Raji (cell line): ENCODE data around the gene MARF1.

Experiments
- POLR2A ChIP-seq: IDR thresholded peaks from 2 replicates; pipeline ENCODE4 v1.6.1; 2011; ENCODE audit warnings: low read depth, low read length, control low read depth; ENCODE audit not compliant: insufficient read depth

The MARF1 gene

DNA sequence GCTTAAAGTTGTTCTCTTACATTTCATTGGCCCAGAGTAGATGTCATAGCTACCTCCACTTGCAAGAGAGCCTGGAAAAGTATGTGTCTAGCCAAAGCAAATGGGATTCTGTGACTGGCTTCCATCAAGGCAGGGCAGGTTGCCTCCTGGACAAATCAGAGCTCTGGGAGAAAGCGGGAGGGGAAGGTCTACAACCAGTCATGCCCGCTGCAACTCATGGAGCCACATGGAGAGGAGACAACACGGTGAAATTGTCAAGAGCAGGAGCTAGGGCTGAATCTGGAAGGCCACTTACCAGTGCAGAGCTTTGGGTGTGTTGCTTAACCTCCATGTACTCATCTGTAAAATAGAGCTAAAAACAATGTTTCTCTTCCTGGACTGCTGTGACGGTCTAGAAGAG is 83.8 kb downstream of the MARF1 start:
- TF ChIP-seq POLR2A: no peak

DNA sequence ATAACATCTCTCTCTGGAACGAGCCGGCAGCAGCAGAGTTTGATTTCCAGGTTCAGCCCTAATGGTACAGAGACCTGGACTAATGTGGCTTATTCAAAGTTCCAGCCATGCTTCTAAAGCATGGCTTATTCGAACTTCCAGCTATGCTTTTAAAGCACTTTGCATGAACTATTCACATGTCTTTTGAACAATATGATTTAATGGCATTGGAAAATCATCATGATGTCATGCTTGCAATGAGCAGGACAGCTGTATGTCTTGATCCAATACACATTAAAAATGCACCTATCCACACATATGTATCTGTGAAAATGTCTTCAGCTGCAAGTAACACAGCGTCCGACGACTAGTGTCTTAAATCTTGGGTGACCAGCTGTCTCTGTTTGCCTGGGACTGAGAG is 85.7 kb downstream of the MARF1 start:
- no peak for TF ChIP-seq POLR2A

DNA sequence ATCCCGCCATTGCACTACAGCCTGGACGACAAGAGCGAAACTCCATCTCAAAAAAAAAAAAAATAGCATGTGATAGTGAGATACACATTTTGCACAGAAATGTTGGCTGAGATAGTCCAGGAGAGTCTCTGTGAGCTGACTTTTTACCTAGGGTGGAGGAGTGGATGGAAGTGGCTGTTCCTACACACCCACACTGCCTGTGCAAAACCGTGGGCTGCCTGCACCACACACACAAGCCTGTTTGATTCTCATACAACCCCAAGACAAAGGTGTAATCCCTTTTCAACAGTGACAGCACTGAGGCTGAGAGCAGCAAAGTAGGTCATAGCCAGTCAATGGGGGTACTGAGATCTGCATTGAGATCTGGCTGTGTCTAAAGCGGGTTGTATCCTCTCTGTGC is 86.8 kb downstream of the MARF1 start:
- TF ChIP-seq POLR2A: no peak

DNA sequence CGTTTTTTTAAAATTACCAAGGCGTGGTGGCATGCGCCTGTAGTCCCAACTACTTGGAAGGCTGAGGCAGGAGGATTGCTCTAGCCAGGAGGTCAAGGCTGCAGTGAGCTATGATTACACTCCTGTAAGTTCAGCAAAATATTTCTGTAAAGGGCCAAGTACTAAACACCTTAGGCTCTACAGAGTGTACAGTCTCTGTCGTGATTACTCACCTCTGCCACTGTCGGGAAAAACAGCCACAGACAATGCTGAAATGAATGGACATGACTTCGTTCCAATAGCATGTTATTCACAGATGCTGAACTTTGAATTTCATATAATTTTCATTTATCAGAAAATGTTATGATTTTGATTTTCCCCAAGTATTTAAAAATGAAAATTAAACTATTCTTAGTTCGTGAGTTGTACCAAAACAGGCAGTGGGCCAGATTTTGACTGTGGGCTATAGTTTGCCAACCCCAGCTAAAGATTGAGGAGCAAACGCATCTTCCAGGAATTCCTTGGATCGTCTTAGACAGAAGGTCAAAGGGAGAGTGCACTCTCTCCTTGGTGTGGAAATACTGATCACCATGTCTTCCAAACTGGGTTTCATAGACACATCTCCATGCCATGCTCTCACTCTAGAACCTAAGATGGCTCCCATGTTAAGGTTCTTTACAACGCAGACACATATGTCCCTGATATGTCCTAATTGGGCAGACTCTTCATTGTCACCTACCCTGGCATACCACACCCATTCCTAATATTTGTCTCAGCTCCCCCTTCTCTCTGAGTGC is 89.5 kb downstream of the MARF1 start:
- TF ChIP-seq POLR2A: no peak

DNA sequence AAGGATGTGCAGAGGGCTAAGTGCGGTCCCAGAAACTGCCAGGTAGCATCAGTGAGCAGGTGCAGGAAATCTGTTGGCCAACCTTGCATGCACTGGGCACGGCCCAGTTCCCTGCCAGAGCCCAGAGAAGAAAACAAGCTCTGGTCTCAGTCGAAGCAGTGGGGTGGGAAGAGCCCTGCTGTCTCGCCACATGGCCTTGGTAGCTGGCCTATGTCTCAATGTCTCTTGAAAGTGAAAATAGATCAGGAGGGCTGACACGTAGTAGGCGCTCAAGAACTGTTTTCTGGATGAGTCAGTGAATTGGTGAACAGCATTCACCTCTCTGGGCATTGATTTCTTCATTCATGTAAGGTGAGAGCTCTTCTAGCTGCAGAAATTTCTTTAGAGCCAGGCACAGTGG is 90.4 kb downstream of the MARF1 start:
- no peak for TF ChIP-seq POLR2A

DNA sequence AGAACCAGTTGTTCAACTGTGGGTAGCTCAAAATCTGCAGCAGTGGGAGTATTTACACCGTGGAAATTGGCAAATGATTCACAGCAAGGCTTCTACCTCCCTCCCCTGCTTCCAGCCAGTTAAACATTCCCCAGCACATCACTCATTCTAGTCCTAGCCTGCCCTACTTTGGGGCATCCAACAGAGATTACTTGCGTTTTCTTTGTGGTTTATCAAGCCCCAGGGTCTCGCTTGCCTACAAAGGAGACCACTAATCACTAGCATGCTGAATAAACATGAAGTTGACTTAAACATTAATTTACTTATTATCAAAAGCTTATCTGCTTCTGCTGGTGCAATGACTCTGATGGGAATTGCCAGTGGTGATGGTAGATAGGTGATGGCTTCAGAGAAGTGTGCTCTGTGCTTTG is 94.5 kb downstream of the MARF1 start:
- TF ChIP-seq POLR2A: no peak

DNA sequence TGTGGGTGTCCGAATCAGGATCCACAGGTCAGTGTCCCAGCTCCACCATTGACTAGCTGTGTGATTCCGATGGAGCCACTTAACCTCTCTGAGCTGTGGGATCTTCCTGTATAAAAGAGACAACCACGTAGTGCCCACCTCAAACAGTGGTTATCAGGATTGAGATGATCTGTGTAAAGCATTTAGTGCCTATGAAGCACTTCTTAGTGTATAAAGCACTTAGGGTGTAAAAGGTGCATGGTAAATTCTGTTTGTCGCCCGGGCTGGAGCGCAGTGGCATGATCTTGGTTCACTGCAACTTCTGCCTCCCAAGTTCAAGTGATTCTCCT is 95.2 kb downstream of the MARF1 start:
- no peak for TF ChIP-seq POLR2A

DNA sequence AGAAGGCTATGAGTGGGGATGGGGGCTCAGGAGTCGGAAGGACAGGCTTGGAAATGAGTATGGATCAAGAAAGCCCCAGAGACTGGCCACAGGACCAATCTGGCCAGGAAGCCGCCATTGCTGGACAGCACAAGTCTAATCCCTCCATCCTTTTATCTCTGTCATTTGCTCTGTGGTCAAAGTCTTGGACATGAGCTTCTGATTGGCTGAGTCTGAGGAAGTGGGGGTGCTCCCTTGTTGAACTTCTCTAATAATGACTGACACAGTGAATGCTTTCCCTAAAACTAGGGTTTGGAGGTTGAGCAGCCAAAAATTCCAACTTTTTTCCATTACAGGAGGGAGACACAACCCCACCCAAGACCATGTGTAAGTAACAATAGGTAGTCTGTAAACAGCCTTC is 97.4 kb downstream of the MARF1 start:
- no peak for TF ChIP-seq POLR2A

DNA sequence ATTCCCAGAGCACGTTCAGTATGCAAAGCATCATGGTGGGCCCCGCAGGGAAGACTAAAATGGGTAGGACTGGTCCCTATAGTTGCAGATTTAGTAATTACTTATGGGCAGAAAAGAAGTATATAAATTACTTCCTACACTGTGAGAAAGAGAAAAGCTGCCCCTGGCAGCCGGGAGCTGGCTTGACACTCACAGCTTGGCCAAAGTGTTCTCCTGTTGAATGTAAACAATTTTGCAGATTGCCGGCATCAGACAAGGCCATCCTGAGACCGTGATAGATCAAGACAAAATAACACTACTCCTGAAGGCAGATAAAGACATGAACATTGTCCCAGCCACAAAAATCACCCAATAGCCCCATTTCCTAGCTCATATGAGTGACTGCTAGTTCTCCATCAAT is 98.5 kb downstream of the MARF1 start:
- no peak for TF ChIP-seq POLR2A
